K562 (cell line): ENCODE data around the gene LARP4B. TPM values are rescaled to one million over a fixed set of nuclear protein-coding genes. Genes with fewer than 3 reads are reported as not detected.

Experiments used
- CTBP1 ChIP-seq: fragments of 450-650 bp; IDR thresholded peaks from 2 replicates; pipeline ENCODE4 v1.6.1; 2016; ENCODE audit warnings: borderline replicate concordance
- DNMT1 ChIP-seq: fragments of 450-650 bp; IDR thresholded peaks from 2 replicates; pipeline ENCODE4 v1.6.1; 2016; ENCODE audit warnings: antibody characterized with exemption, mild to moderate bottlenecking
- ERF ChIP-seq: fragments of 450-650 bp; formaldehyde crosslinking; IDR thresholded peaks from 2 replicates; pipeline ENCODE4 v1.4.0; 2020; ENCODE audit warnings: mild to moderate bottlenecking, mixed read lengths
- NEUROD1 ChIP-seq: fragments of 150-350 bp; IDR thresholded peaks from 2 replicates; pipeline ENCODE4 v1.6.1; 2014; ENCODE audit warnings: borderline replicate concordance, low read length, low read depth; ENCODE audit not compliant: partially characterized antibody
- NR3C1 ChIP-seq: sonication (generic); formaldehyde crosslinking; IDR thresholded peaks from 2 replicates; pipeline ENCODE4 v1.8.1; 2022; ENCODE audit warnings: missing genetic modification reagents
- ZNF133 ChIP-seq: fragments of 250-450 bp; sonication (Bioruptor Pico); IDR thresholded peaks from 2 replicates; pipeline ENCODE4 v1.4.0; 2020; ENCODE audit warnings: mild to moderate bottlenecking
- polyA plus RNA-seq, 8 experiments: library from polyadenylated mRNA; depleted of rRNA in 4 of 8; stranded (reverse) in 5 of 8; unstranded in 3 of 8; fragments of >200 nt; fragmentation: Nextera tagmentation in 2 of 8; fragmentation: Illumina TruSeq in 1 of 8; extraction: Ambion mirVana in 2 of 8; extraction: Trizol in 1 of 8; gene quantifications; 2 replicates each; pipeline versions ENCODE4 v1.2.1 to v1.2.3, GENCODE V29; 2011 to 2014; ENCODE audit warnings: inconsistent platforms in 1 of 8, missing spikeins in 1 of 8
- total RNA-seq, 7 experiments: library from RNA; depleted of rRNA in 6 of 7; stranded (reverse); fragments of >200 nt in 6 of 7; fragmentation: Illumina TruSeq in 2 of 7; extraction: Trizol in 2 of 7; gene quantifications; 2 replicates each; pipeline versions ENCODE4 v1.2.1 to v1.2.3, GENCODE V29; 2011 to 2021; ENCODE audit warnings: low replicate concordance in 1 of 7
- TF ChIP-seq, protein P1 (sequence below): fragments of 450-650 bp; IDR thresholded peaks from 2 replicates; pipeline ENCODE4 v1.6.1; 2017; ENCODE audit warnings: antibody characterized with exemption
- TF ChIP-seq, protein P2 (sequence below), 3 experiments: fragments of 200-800 bp in 1 of 3; sonication (Bioruptor generic) in 1 of 3; sonication (generic) in 1 of 3; formaldehyde crosslinking in 1 of 3; IDR thresholded peaks; 2 replicates each; pipeline versions ENCODE4 v1.6.1 to v1.8.0; 2016 to 2022; ENCODE audit warnings: mild to moderate bottlenecking in 2 of 3, missing compliant biosample characterization in 2 of 3, missing genetic modification characterization in 2 of 3, missing genetic modification reagents in 1 of 3
- TF ChIP-seq, protein P3 (sequence below): conservative IDR thresholded peaks from 2 replicates; pipeline ENCODE4 v1.6.1; 2011; ENCODE audit warnings: low read depth, mild to moderate bottlenecking, low read length; ENCODE audit not compliant: control insufficient read depth
- TF ChIP-seq, protein P4 (sequence below): fragments of 250-450 bp; sonication (Bioruptor Pico); IDR thresholded peaks from 2 replicates; pipeline ENCODE4 v1.4.0; 2020; ENCODE audit warnings: mild to moderate bottlenecking
- TF ChIP-seq, protein P5 (sequence below): sonication (generic); formaldehyde crosslinking; IDR thresholded peaks from 2 replicates; pipeline ENCODE4 v1.9.0; 2022; ENCODE audit warnings: mild to moderate bottlenecking, missing genetic modification reagents
- TF ChIP-seq, protein P6 (sequence below), 2 experiments: IDR thresholded peaks; 2 replicates each; pipeline ENCODE4 v1.6.1; 2012; ENCODE audit warnings: improper control_type of control experiment in 2 of 2, low read depth in 2 of 2, low read length in 2 of 2, borderline replicate concordance in 1 of 2
- TF ChIP-seq, protein P7 (sequence below): fragments of 200-400 bp; formaldehyde crosslinking; IDR thresholded peaks from 2 replicates; pipeline ENCODE4 v1.6.1; 2017; ENCODE audit warnings: mild to moderate bottlenecking, low read depth, low read length, moderate library complexity

LARP4B gene
- total and polyA plus RNA-seq, 9 of the 15 experiments (the other 6 are each of a cell fraction or from before 2014, with no cell fraction given), result 11.8 to 130 (median 42.6) TPM

DNA sequence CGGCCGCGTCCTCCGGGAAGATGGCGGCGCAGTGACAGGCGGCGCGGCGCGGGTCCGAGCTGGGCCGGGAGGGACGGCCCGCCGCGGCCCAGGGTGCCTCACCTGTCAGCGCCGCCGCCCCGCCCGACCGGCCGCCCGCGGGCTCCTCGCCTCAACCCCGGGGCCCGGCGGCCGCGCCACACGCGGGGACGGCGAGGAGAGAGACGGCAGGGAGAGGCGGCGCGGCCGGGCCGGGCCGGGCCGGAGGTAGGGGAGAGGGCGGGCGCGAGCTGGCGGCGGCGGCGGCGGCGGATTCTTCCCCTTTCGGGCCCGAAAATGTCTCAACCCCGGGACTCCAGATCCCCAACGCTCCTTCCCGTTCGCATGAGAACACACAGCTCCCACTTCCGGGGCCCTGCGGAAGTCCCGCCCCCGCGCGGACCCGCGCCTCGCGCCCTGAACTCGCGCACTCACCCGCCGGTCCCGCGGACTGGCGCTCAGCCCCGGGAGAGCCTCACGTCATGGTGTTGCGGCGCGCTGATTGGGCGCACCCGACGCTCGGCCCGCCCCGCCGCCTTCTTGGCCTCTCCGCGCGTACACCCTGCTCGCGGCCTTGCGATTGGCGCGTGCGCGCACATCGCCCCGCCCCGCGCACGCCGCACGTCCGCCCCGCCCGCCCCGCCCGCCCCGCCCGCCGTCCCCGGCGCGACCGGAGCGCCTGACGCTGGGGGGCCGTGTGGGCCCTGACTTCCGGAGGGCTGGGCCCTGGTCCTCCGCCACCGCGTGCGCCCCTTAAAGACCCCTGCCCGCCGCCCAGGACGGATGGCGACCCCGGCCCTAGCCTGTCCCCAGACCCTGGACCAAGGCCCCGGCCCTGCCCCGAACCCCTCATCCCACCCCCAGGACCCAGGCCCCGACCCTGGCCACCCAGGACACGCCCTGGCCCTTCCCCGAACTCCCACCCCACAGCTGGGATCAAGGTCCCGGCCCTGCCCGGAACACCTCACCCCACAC, at the start of gene LARP4B (continued):
- TF ChIP-seq, protein P1, sequence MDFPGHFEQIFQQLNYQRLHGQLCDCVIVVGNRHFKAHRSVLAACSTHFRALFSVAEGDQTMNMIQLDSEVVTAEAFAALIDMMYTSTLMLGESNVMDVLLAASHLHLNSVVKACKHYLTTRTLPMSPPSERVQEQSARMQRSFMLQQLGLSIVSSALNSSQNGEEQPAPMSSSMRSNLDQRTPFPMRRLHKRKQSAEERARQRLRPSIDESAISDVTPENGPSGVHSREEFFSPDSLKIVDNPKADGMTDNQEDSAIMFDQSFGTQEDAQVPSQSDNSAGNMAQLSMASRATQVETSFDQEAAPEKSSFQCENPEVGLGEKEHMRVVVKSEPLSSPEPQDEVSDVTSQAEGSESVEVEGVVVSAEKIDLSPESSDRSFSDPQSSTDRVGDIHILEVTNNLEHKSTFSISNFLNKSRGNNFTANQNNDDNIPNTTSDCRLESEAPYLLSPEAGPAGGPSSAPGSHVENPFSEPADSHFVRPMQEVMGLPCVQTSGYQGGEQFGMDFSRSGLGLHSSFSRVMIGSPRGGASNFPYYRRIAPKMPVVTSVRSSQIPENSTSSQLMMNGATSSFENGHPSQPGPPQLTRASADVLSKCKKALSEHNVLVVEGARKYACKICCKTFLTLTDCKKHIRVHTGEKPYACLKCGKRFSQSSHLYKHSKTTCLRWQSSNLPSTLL, result no peak
- TF ChIP-seq, protein P2, sequence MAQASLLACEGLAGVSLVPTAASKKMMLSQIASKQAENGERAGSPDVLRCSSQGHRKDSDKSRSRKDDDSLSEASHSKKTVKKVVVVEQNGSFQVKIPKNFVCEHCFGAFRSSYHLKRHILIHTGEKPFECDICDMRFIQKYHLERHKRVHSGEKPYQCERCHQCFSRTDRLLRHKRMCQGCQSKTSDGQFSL (CRISPR knock-in tag; IDR thresholded peaks at IDR 0.05), result no peak
- TF ChIP-seq, protein P2 (tag; IDR thresholded peaks at IDR 0.05), result no peak
- TF ChIP-seq, protein P3, sequence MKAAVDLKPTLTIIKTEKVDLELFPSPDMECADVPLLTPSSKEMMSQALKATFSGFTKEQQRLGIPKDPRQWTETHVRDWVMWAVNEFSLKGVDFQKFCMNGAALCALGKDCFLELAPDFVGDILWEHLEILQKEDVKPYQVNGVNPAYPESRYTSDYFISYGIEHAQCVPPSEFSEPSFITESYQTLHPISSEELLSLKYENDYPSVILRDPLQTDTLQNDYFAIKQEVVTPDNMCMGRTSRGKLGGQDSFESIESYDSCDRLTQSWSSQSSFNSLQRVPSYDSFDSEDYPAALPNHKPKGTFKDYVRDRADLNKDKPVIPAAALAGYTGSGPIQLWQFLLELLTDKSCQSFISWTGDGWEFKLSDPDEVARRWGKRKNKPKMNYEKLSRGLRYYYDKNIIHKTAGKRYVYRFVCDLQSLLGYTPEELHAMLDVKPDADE, result no peak
- TF ChIP-seq, protein P4, sequence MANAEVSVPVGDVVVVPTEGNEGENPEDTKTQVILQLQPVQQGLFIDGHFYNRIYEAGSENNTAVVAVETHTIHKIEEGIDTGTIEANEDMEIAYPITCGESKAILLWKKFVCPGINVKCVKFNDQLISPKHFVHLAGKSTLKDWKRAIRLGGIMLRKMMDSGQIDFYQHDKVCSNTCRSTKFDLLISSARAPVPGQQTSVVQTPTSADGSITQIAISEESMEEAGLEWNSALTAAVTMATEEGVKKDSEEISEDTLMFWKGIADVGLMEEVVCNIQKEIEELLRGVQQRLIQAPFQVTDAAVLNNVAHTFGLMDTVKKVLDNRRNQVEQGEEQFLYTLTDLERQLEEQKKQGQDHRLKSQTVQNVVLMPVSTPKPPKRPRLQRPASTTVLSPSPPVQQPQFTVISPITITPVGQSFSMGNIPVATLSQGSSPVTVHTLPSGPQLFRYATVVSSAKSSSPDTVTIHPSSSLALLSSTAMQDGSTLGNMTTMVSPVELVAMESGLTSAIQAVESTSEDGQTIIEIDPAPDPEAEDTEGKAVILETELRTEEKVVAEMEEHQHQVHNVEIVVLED (CRISPR knock-in tag), result peak; percentile 83
- TF ChIP-seq NR3C1 (CRISPR knock-in tag) (no peak), NEUROD1 (no peak), CTBP1 (peak; percentile 92), DNMT1 (no peak), ERF (CRISPR knock-in tag) (0 out of 2 replicates have a peak, but pooled peaks have one; percentile 47), ZNF133 (CRISPR knock-in tag) (no peak)
- TF ChIP-seq, protein P5, sequence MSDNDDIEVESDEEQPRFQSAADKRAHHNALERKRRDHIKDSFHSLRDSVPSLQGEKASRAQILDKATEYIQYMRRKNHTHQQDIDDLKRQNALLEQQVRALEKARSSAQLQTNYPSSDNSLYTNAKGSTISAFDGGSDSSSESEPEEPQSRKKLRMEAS, result 0 out of 2 replicates have a peak, but pooled peaks have one; percentile 33
- TF ChIP-seq, protein P6, sequence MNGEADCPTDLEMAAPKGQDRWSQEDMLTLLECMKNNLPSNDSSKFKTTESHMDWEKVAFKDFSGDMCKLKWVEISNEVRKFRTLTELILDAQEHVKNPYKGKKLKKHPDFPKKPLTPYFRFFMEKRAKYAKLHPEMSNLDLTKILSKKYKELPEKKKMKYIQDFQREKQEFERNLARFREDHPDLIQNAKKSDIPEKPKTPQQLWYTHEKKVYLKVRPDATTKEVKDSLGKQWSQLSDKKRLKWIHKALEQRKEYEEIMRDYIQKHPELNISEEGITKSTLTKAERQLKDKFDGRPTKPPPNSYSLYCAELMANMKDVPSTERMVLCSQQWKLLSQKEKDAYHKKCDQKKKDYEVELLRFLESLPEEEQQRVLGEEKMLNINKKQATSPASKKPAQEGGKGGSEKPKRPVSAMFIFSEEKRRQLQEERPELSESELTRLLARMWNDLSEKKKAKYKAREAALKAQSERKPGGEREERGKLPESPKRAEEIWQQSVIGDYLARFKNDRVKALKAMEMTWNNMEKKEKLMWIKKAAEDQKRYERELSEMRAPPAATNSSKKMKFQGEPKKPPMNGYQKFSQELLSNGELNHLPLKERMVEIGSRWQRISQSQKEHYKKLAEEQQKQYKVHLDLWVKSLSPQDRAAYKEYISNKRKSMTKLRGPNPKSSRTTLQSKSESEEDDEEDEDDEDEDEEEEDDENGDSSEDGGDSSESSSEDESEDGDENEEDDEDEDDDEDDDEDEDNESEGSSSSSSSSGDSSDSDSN (IDR thresholded peaks at IDR 0.05; ENCODE audit: borderline replicate concordance in 1 of 2, low read depth in 2 of 2, low read length in 2 of 2), result peak in 1 of 2 experiments; percentile 13; a peak in 1 of 4 replicates
- TF ChIP-seq, protein P7, sequence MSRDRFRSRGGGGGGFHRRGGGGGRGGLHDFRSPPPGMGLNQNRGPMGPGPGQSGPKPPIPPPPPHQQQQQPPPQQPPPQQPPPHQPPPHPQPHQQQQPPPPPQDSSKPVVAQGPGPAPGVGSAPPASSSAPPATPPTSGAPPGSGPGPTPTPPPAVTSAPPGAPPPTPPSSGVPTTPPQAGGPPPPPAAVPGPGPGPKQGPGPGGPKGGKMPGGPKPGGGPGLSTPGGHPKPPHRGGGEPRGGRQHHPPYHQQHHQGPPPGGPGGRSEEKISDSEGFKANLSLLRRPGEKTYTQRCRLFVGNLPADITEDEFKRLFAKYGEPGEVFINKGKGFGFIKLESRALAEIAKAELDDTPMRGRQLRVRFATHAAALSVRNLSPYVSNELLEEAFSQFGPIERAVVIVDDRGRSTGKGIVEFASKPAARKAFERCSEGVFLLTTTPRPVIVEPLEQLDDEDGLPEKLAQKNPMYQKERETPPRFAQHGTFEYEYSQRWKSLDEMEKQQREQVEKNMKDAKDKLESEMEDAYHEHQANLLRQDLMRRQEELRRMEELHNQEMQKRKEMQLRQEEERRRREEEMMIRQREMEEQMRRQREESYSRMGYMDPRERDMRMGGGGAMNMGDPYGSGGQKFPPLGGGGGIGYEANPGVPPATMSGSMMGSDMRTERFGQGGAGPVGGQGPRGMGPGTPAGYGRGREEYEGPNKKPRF, result no peak
